ENCODE data around the gene KNCN. TPM values are rescaled to one million over a fixed set of nuclear protein-coding genes. Genes with fewer than 3 reads are reported as not detected.
A peak's percentile ranks its signal among the peaks of the same experiment; 100 is the strongest.

Gene KNCN
- total RNA-seq, 1 experiment from 2014 or later, result 0.12 TPM

DNA sequence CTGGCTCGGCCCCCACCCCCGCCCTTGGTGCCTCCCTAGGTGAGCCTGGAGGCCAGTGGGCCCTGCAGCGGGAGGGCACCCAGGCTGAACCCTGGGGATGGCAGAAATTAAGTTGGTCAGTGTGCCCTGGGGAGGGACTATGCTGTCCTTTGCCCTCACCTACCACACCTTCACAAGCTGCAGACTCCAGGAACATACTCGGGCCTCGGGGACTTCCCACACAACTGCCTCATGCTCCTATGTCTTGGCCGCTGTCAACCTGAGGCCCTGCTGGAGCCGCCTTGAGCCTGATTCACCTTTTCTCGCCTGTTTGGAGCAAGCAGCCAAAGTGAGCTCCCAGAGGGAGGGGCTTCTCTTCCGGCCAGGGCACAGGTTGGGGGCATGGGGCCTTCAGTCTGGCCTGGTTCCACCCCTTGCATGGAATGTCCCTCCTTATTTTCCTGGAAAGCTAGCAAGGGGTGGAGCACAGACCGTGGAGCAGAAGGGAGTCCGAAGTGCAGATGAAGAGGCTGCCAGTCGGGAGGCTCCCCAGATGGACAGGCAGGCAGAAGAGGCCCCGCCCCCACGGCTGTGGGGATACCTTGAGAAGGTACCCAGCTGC, 24.7 kb downstream of the KNCN start:
- Histone ChIP-seq H3K27me3 (peaks cover 58% of the 10 kb centered on the region), H3K4me1 (peaks cover 31% of the 10 kb centered on the region), H3K4me3 (no peak overlapping the region), H3K27ac (no peak overlapping the region), H3K36me3 (no peaks in the 10 kb centered on the region), H3K9me3 (replicated peaks) (no peaks in the 10 kb centered on the region)
- DNase-seq, result no peak

- no peak for DNase-seq
- Histone ChIP-seq H3K36me3 (no peaks in the 10 kb centered on the region), H3K27ac (no peak overlapping the region), H3K9me3 (replicated peaks) (no peaks in the 10 kb centered on the region), H3K27me3 (peaks cover 55% of the 10 kb centered on the region), H3K4me1 (peaks cover 33% of the 10 kb centered on the region), H3K4me3 (no peak overlapping the region)
Measured at GRCh38 chr1:46526013-46526690, 25.3 kb downstream of the KNCN start.

GRCh38 chr1:46525253-46525983, 26.0 kb downstream of the KNCN start:
- Histone ChIP-seq H3K27me3 (peaks cover 49% of the 10 kb centered on the region), H3K9me3 (replicated peaks) (no peaks in the 10 kb centered on the region), H3K4me3 (no peak overlapping the region), H3K36me3 (no peaks in the 10 kb centered on the region), H3K27ac (no peak overlapping the region), H3K4me1 (peaks cover 39% of the 10 kb centered on the region)
- DNase-seq, result peak; percentile 76 to 79

DNA sequence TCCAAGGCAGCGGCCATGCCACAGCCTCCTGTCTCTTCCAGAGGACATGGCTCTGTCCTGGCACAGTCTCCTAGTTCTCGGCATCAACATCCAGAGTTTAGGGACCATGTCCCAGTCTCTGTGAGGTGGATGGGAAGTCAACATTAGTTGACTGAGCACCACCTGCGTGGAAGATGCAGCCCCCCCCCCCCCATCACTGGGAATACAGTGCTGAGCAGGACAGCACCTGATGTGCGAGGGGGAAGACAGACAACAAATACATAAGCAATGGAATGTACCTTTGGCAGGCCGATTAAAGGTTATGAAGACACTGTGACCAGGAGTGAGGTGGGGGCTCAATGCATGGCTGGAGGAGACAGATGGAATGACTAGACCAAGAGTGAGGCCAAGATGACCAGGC, 26.6 kb downstream of the KNCN start:
- no peak overlapping the region for H3K4me3 ChIP-seq
- DNase-seq, result no peak
- H3K27ac ChIP-seq, result no peak overlapping the region
- H3K36me3 ChIP-seq, result no peaks in the 10 kb centered on the region
- H3K27me3 ChIP-seq, result peaks cover 44% of the 10 kb centered on the region
- H3K4me1 ChIP-seq, result peaks cover 45% of the 10 kb centered on the region
- H3K9me3 ChIP-seq (replicated peaks), result no peaks in the 10 kb centered on the region

DNA sequence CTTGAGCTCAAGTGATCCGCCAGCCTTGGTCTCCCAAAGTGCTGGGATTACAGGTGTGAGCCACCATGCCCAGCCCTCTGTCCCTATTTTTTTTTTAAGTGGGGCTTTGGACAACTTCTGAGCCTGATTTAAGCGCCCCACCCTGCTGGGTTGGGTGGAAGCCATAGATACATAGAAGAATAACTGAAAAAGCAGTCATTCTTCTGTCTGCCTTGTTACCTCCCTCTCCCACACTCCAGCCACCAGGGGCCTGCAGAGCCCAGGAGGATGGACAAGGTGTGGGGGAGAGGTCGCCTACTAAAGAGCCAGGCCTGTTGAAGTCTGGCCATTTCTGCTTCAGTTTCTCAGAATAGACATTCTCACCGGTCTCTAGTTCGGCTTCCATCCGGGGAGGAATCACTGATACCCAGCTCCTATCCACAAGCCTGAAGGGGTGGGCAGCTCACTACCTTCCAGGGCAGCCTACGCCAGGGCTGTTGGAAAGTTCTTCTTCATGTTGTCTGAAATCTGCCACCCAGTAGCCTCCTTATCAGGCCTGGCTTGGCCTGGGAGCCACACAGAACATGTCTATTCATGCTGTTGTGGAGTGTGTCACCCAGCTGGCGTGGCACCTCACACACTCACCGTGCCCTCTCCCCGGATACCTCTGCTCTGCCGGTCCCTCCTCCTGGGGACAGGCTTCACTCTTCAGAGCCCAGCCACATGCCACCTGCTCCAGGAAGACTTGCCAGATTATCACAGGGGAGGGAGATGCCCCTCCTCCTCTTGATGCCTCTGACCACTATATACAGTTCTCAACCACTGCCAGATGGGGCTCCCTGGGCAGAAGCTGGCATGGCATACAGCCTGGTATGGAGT, 27.7 kb downstream of the KNCN start:
- no peak for DNase-seq
- no peaks in the 10 kb centered on the region for H3K9me3 ChIP-seq (replicated peaks)
- H3K36me3 ChIP-seq, result no peaks in the 10 kb centered on the region
- H3K4me3 ChIP-seq, result no peak overlapping the region
- H3K4me1 ChIP-seq, result peaks cover 48% of the 10 kb centered on the region
- H3K27ac ChIP-seq, result no peak overlapping the region
- H3K27me3 ChIP-seq, result peaks cover 38% of the 10 kb centered on the region

DNA sequence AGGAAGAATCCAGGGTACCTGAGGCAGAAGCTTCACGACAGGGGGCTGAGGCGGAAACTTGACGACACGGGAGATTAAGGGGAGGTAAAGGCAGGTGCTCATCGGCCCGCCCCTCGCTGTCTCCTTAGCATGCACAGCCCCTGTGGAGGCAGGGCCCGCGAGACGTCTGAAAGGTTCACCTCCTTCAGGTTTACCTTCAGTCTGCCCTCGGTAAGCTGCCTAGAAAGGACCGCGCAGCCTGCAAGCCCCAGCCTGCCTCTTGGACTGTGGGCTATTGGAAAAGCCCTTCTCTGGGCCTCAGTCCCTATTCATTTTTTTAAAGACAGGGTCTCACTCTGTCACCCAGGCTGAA, 28.5 kb downstream of the KNCN start:
- H3K4me1 ChIP-seq, result peaks cover 48% of the 10 kb centered on the region
- no peak for DNase-seq
- H3K9me3 ChIP-seq (replicated peaks), result no peaks in the 10 kb centered on the region
- no peak overlapping the region for H3K27ac ChIP-seq
- peaks cover 32% of the 10 kb centered on the region for H3K27me3 ChIP-seq
- H3K36me3 ChIP-seq, result no peaks in the 10 kb centered on the region
- H3K4me3 ChIP-seq, result no peak overlapping the region

GRCh38 chr1:46522184-46522968, 29.1 kb downstream of the KNCN start:
- peaks cover 34% of the 10 kb centered on the region for H3K27me3 ChIP-seq
- no peaks in the 10 kb centered on the region for H3K9me3 ChIP-seq (replicated peaks)
- H3K27ac ChIP-seq, result no peak overlapping the region
- H3K4me1 ChIP-seq, result peaks cover 48% of the 10 kb centered on the region
- peak; percentile 29 to 43 for DNase-seq
- no peaks in the 10 kb centered on the region for H3K36me3 ChIP-seq
- no peak overlapping the region for H3K4me3 ChIP-seq

DNA sequence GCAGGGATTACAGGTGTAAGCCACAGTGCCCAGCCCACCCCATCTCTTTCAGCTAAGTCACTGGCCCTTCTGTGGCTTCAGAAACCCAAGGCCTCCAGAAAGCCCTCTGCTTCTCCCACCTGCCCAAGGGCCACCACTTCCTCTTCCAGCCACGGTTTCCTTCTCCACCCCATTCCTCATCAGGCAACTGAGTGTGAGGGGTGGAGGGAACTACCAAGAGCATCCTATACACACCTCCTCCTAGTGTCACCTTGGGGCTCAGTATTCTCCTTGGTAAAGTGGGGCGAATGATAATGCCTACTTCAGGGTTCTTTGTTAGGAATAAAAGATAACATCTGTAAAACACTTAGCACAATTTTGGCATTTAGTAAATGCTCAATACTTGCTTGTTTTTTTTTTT, 30.0 kb downstream of the KNCN start:
- Histone ChIP-seq H3K27ac (no peak overlapping the region), H3K9me3 (replicated peaks) (no peaks in the 10 kb centered on the region), H3K4me3 (no peak overlapping the region), H3K4me1 (peaks cover 45% of the 10 kb centered on the region), H3K36me3 (no peaks in the 10 kb centered on the region), H3K27me3 (peaks cover 29% of the 10 kb centered on the region)
- DNase-seq, result no peak

DNA sequence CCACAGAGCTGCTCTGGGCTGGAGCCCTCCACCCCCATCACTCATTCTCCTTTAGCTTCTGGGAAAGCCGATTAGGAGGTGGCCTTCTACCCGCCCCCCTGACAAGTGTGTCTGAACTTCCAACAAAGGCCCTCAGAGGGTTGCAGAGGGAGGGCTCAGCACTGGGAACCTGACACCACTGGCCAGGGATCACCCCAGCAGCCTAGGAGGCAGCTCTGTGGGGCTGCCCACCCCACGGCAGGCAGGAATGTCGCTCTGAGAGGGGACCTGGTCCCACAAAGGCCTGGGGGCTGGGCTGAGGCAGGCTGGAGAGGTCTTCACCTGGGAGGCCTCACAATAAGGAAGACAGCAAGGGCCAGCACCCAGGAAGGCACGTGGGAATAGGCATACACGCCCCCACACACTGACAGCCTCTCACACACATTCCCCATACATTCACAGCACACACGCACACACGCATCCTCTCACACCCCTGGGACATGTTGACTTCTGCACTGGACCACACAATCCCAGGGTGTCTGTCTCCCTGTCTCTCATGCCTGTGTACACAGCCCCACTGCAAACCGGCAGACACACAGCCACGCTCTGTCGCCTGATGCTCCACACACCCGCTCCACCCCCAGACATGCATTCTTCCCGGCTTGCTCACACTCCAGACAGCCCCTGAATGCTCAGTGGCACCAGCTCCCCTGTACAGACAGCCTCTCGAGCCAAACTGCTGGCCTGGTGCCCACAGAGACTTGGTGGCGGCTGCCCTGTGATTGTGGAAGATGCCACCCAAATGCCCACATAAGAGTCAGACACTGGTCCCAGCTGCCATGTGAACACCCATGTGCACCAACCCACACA, 31.2 kb downstream of the KNCN start:
- peaks cover 20% of the 10 kb centered on the region for H3K27me3 ChIP-seq
- peak; percentile 76 to 80 for DNase-seq
- H3K4me3 ChIP-seq, result peak overlapping the region; percentile 25

GRCh38 chr1:46519209-46519608, 32.2 kb downstream of the KNCN start:
- H3K9me3 ChIP-seq (replicated peaks), result no peaks in the 10 kb centered on the region
- DNase-seq, result no peak
- H3K27me3 ChIP-seq, result peaks cover 24% of the 10 kb centered on the region

More for the DNA sequence above, 31.2 kb downstream of the KNCN start:
- Histone ChIP-seq H3K4me1 (peaks cover 36% of the 10 kb centered on the region), H3K9me3 (replicated peaks) (no peaks in the 10 kb centered on the region), H3K27ac (peak overlapping the region; percentile 20; the same call in 1 of the 2 replicates), H3K36me3 (no peaks in the 10 kb centered on the region)

DNA sequence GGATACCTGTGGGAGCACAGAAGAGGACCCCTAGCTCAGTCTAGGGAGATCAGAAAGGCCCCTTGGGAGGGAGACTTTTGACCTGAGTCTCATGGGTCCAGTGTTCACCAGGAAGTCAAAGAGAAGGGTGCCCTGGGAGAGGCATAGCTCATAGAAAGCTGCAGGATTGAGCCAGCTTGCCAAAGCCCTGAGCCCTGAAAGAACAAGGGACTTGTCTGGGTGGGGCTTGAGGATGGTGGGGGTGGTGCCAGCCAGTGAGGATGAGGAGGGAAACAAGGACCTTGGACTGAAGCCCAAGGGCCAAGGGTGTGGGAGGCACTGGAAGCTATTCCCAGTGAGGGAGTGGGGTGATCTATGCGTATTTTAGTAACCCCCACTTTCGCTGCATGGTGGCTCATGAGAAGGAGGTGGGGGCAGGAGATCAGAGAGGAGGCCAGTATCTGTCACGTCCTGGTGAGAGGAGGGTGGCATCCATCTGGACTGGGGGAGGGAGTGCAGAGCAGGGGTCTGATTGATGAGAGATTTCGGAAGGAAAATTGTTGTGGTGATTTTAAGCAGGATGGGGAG, 33.4 kb downstream of the KNCN start:
- peaks cover 33% of the 10 kb centered on the region for H3K27me3 ChIP-seq
- no peaks in the 10 kb centered on the region for H3K36me3 ChIP-seq
- no peak for DNase-seq
- H3K4me3 ChIP-seq, result no peak overlapping the region
- no peak overlapping the region for H3K27ac ChIP-seq
- peaks cover 26% of the 10 kb centered on the region for H3K4me1 ChIP-seq
- H3K9me3 ChIP-seq (replicated peaks), result no peaks in the 10 kb centered on the region

More at GRCh38 chr1:46519209-46519608, 32.2 kb downstream of the KNCN start:
- Histone ChIP-seq H3K4me3 (no peak overlapping the region), H3K27ac (no peak overlapping the region), H3K4me1 (peaks cover 26% of the 10 kb centered on the region), H3K36me3 (no peaks in the 10 kb centered on the region)

DNA sequence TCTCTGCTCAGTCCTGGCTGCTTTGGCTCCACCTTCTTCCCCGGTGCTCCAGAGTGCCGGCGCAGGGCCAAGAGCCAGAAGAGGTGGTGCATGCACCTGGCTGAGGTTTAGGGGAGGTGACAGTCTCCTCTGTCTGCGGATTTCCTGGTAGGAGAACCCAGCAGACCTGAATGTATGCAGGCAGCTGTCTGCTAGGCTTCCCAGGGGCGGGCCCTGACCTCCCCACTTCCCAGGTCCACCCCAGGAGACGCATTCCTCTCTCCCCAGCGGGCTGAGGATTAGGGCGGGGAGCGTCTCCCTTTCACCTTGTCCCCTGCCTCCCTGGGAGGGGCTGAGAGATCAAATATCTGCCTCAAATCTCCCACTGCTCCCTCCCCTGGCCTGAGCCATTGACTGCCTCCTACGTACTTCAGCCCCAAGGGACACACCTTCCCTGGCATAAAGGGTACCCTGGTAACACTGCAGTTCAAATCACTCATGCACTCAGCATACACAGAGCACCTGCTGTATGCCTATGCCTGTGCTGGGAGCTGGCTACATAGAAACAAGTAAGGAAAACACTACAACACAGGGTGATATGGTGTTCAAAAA, 34.3 kb downstream of the KNCN start:
- Histone ChIP-seq H3K9me3 (replicated peaks) (no peaks in the 10 kb centered on the region), H3K4me1 (peaks cover 20% of the 10 kb centered on the region), H3K27me3 (peaks cover 28% of the 10 kb centered on the region; the same call in 1 of the 2 replicates), H3K4me3 (no peak overlapping the region), H3K36me3 (no peaks in the 10 kb centered on the region), H3K27ac (no peak overlapping the region)
- no peak for DNase-seq
